H9 (cell line): Measurements from ENCODE around the gene RPS6KA1. TPM values are rescaled to one million over a fixed set of nuclear protein-coding genes. Genes with fewer than 3 reads are reported as not detected.

Experiments
- DNase-seq: peaks from one replicate; pipeline ENCODE4 v3.0.0-alpha.2; 2017
- H2AFZ ChIP-seq: one replicate; pipeline ENCODE4 v1.6.1; 2013; ENCODE audit warnings: mild to moderate bottlenecking, low read length, control low read depth, moderate library complexity
- H2AK5ac ChIP-seq: 2 replicates; pipeline ENCODE4 v1.6.1; 2013; ENCODE audit warnings: low read length, control low read depth, mixed read lengths; ENCODE audit not compliant: insufficient read length
- H2BK120ac ChIP-seq: one replicate; pipeline ENCODE4 v1.6.1; 2013; ENCODE audit warnings: low read depth, mild to moderate bottlenecking, low read length, control low read depth, inconsistent platforms; ENCODE audit not compliant: poor library complexity, severe bottlenecking
- H2BK12ac ChIP-seq: 2 replicates; pipeline ENCODE4 v1.6.1; 2013; ENCODE audit warnings: low read length, control low read depth, mixed read lengths, low read depth; ENCODE audit not compliant: insufficient read length
- H2BK15ac ChIP-seq: 2 replicates; pipeline ENCODE4 v1.6.1; 2013; ENCODE audit warnings: low read depth, low read length, control low read depth
- H2BK20ac ChIP-seq: one replicate; pipeline ENCODE4 v1.6.1; 2013; ENCODE audit warnings: low read depth, mild to moderate bottlenecking, low read length, control low read depth, inconsistent platforms; ENCODE audit not compliant: poor library complexity, severe bottlenecking
- H2BK5ac ChIP-seq: 2 replicates; pipeline ENCODE4 v1.6.1; 2013; ENCODE audit warnings: low read length, control low read depth, mixed read lengths; ENCODE audit not compliant: insufficient read length
- H3K14ac ChIP-seq: 2 replicates; pipeline ENCODE4 v1.6.1; 2013; ENCODE audit warnings: low read length, control low read depth; ENCODE audit not compliant: insufficient read depth
- H3K18ac ChIP-seq: 2 replicates; pipeline ENCODE4 v1.6.1; 2013; ENCODE audit warnings: low read depth, mild to moderate bottlenecking, mixed read lengths, low read length, control low read depth; ENCODE audit not compliant: insufficient read length
- H3K23ac ChIP-seq: 2 replicates; pipeline ENCODE4 v1.6.1; 2013; ENCODE audit warnings: low read length, control low read depth, mixed read lengths, low read depth; ENCODE audit not compliant: insufficient read length
- H3K23me2 ChIP-seq: 2 replicates; pipeline ENCODE4 v1.6.1; 2013; ENCODE audit warnings: low read depth, mild to moderate bottlenecking, mixed read lengths, low read length, control low read depth; ENCODE audit not compliant: insufficient read length, poor library complexity, severe bottlenecking
- H3K27ac ChIP-seq: 2 replicates; pipeline ENCODE4 v1.5.1; 2013; ENCODE audit warnings: low read length, control low read depth, mixed read lengths, low read depth; ENCODE audit not compliant: insufficient read length
- H3K27me3 ChIP-seq: 2 replicates; pipeline ENCODE4 v1.6.1; 2013; ENCODE audit warnings: low read length, control low read depth, inconsistent platforms; ENCODE audit not compliant: insufficient read depth
- H3K4ac ChIP-seq: 2 replicates; pipeline ENCODE4 v1.6.1; 2013; ENCODE audit warnings: low read depth, mild to moderate bottlenecking, control low read depth, inconsistent platforms, low read length, moderate library complexity
- H3K4me1 ChIP-seq: 2 replicates; pipeline ENCODE4 v1.6.1; 2013; ENCODE audit warnings: low read length, control low read depth, inconsistent platforms; ENCODE audit not compliant: insufficient read depth
- H3K4me2 ChIP-seq: 2 replicates; pipeline ENCODE4 v1.6.1; 2013; ENCODE audit warnings: low read length, control low read depth, mixed read lengths; ENCODE audit not compliant: insufficient read length, insufficient read depth
- H3K56ac ChIP-seq: 2 replicates; pipeline ENCODE4 v1.6.1; 2013; ENCODE audit warnings: low read depth, mild to moderate bottlenecking, mixed read lengths, low read length, control low read depth; ENCODE audit not compliant: insufficient read length
- H3K79me1 ChIP-seq: 2 replicates; pipeline ENCODE4 v1.6.1; 2013; ENCODE audit warnings: low read depth, mild to moderate bottlenecking, moderate library complexity, low read length, control low read depth, inconsistent platforms; ENCODE audit not compliant: insufficient read depth, poor library complexity, severe bottlenecking
- H3K79me2 ChIP-seq: 2 replicates; pipeline ENCODE4 v1.6.1; 2013; ENCODE audit warnings: low read length, control low read depth, inconsistent platforms; ENCODE audit not compliant: insufficient read depth
- H3K9ac ChIP-seq: 2 replicates; pipeline ENCODE4 v1.6.1; 2013; ENCODE audit warnings: low read length, control low read depth, mixed read lengths; ENCODE audit not compliant: insufficient read length; ENCODE audit errors: extremely low read depth
- H3K9me3 ChIP-seq: one replicate; pipeline ENCODE4 v1.6.1; 2013; ENCODE audit warnings: low read depth, low read length, inconsistent platforms; ENCODE audit not compliant: control insufficient read depth
- H3T11ph ChIP-seq: one replicate; pipeline ENCODE4 v1.6.1; 2013; ENCODE audit warnings: mild to moderate bottlenecking, low read length, control low read depth, inconsistent platforms
- H4K20me1 ChIP-seq: one replicate; pipeline ENCODE4 v1.6.1; 2013; ENCODE audit not compliant: control insufficient read depth, insufficient read length, insufficient read depth
- H4K5ac ChIP-seq: 2 replicates; pipeline ENCODE4 v1.6.1; 2013; ENCODE audit warnings: low read depth, mild to moderate bottlenecking, mixed read lengths, low read length, control low read depth; ENCODE audit not compliant: insufficient read length
- H4K8ac ChIP-seq: replicated peaks from 2 replicates; pipeline ENCODE4 v1.6.1; 2013; ENCODE audit warnings: low read length, control low read depth, mixed read lengths, low read depth; ENCODE audit not compliant: insufficient read length
- H4K91ac ChIP-seq: 2 replicates; pipeline ENCODE4 v1.6.1; 2013; ENCODE audit warnings: low read depth, mild to moderate bottlenecking, moderate library complexity, mixed read lengths, low read length, control low read depth; ENCODE audit not compliant: insufficient read length
- H3K27ac Mint-ChIP-seq, 3 experiments: 2 replicates in 2 of 3; 3 replicates in 1 of 3; pipeline ENCODE4 v1.8.0; 2020 to 2021; ENCODE audit warnings: mixed read lengths in 3 of 3, mild to moderate bottlenecking in 1 of 3, moderate library complexity in 1 of 3
- H3K27me3 Mint-ChIP-seq: 2 replicates; pipeline ENCODE4 v1.8.0; 2021; ENCODE audit warnings: low read depth, mild to moderate bottlenecking, moderate library complexity, mixed read lengths
- H3K36me3 Mint-ChIP-seq, 3 experiments: 2 replicates in 2 of 3; 3 replicates in 1 of 3; pipeline ENCODE4 v1.8.0; 2020 to 2021; ENCODE audit warnings: low read depth in 3 of 3, mixed read lengths in 3 of 3; ENCODE audit not compliant: insufficient read depth in 1 of 3
- H3K4me1 Mint-ChIP-seq, 2 experiments: 2 replicates each; pipeline ENCODE4 v1.8.0; 2020; ENCODE audit warnings: mixed read lengths in 2 of 2
- H3K4me3 Mint-ChIP-seq, 2 experiments: 2 replicates in 1 of 2; 3 replicates in 1 of 2; pipeline ENCODE4 v1.8.0; 2020 to 2021; ENCODE audit warnings: mild to moderate bottlenecking in 2 of 2, mixed read lengths in 2 of 2, moderate library complexity in 1 of 2
- H3K9me3 Mint-ChIP-seq, 2 experiments: 2 replicates in 1 of 2; 3 replicates in 1 of 2; pipeline ENCODE4 v1.8.0; 2020; ENCODE audit warnings: mild to moderate bottlenecking in 2 of 2, mixed read lengths in 2 of 2, moderate library complexity in 1 of 2
- WGBS: extraction: QIAGEN DNeasy Blood & Tissue Kit; methylation state at CpG from one replicate; pipeline ENCODE4 v1.1.7; 2013; ENCODE audit warnings: missing lambda C conversion rate, low lambda C conversion rate, mixed read lengths; ENCODE audit not compliant: insufficient read length; ENCODE audit errors: extremely low coverage; 5-methylcytosine and 5-hydroxymethylcytosine counted together
- total RNA-seq: library from RNA; stranded (reverse); gene quantifications from 2 replicates; pipeline ENCODE4 v1.2.1, GENCODE V29; 2021
- TF ChIP-seq, protein P1 (sequence below): fragments of 200-600 bp; sonication (generic); conservative IDR thresholded peaks from 3 replicates; pipeline ENCODE4 v1.8.0; 2021; ENCODE audit warnings: antibody characterized with exemption, mild to moderate bottlenecking

The RPS6KA1 gene
- total RNA-seq, 1 experiment from 2014 or later, result 45.3 TPM

DNA sequence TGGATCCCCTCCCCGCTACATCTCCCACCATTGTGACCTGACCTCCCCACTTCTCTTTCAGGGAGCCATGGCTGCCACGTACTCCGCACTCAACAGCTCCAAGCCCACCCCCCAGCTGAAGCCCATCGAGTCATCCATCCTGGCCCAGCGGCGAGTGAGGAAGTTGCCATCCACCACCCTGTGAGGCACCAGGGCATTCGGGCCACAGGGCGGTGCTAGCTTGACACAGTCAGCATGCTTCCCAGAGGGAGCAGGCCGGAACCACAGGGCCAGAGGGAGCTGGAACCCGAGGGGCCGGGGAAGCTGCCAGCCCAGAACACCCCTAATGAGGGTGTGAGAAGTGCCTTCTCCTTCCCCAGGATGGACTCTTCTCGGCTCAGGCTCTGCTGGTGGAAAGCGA lies 44.5 kb downstream of the RPS6KA1 start:
- no peak overlapping the region for H2BK15ac ChIP-seq
- H3K27ac Mint-ChIP-seq, result 0 out of 7 replicates have a peak overlapping the region, but pooled peaks of 1 of the 3 experiments have one; percentile 64
- no peak overlapping the region for H3K4ac ChIP-seq
- H3K36me3 Mint-ChIP-seq, result peaks cover 12 to 35% (median 35%) of the 10 kb centered on the region in 3 experiments; a peak in 6 of 7 replicates
- no peaks in the 10 kb centered on the region for H3K4me1 ChIP-seq
- no peak overlapping the region for H3T11ph ChIP-seq
- WGBS, result no CpG with 5 or more reads among the region's 13 CpGs
- H3K27me3 Mint-ChIP-seq, result no peaks in the 10 kb centered on the region; the same call in 1 of the 2 replicates
- H4K8ac ChIP-seq, result no peak overlapping the region
- no peaks in the 10 kb centered on the region for H3K9me3 ChIP-seq
- H3K27me3 ChIP-seq, result no peaks in the 10 kb centered on the region
- no peaks in the 10 kb centered on the region for H3K79me1 ChIP-seq
- H3K4me1 Mint-ChIP-seq, result no peaks in the 10 kb centered on the region
- no peak overlapping the region for H3K56ac ChIP-seq
- no peak overlapping the region for H3K4me3 Mint-ChIP-seq
- H3K4me2 ChIP-seq, result no peak overlapping the region
- H3K9ac ChIP-seq, result no peak overlapping the region
- H2BK20ac ChIP-seq, result no peak overlapping the region
- no peak overlapping the region for H2AK5ac ChIP-seq
- H3K27ac ChIP-seq, result no peak overlapping the region
- no peaks in the 10 kb centered on the region for H3K23me2 ChIP-seq
- no peak overlapping the region for H2AFZ ChIP-seq
- no peak overlapping the region for H2BK120ac ChIP-seq
- no peak for DNase-seq
- H3K23ac ChIP-seq, result no peak overlapping the region
- H2BK5ac ChIP-seq, result no peak overlapping the region
- no peaks in the 10 kb centered on the region for H3K79me2 ChIP-seq
- H3K18ac ChIP-seq, result no peak overlapping the region
- H3K9me3 Mint-ChIP-seq, result no peaks in the 10 kb centered on the region
- H3K14ac ChIP-seq, result no peak overlapping the region
- no peaks in the 10 kb centered on the region for H4K20me1 ChIP-seq
- no peak overlapping the region for H4K5ac ChIP-seq
- H4K91ac ChIP-seq, result no peak overlapping the region
- no peak overlapping the region for H2BK12ac ChIP-seq
- TF ChIP-seq, protein P1, sequence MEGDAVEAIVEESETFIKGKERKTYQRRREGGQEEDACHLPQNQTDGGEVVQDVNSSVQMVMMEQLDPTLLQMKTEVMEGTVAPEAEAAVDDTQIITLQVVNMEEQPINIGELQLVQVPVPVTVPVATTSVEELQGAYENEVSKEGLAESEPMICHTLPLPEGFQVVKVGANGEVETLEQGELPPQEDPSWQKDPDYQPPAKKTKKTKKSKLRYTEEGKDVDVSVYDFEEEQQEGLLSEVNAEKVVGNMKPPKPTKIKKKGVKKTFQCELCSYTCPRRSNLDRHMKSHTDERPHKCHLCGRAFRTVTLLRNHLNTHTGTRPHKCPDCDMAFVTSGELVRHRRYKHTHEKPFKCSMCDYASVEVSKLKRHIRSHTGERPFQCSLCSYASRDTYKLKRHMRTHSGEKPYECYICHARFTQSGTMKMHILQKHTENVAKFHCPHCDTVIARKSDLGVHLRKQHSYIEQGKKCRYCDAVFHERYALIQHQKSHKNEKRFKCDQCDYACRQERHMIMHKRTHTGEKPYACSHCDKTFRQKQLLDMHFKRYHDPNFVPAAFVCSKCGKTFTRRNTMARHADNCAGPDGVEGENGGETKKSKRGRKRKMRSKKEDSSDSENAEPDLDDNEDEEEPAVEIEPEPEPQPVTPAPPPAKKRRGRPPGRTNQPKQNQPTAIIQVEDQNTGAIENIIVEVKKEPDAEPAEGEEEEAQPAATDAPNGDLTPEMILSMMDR, result no peak
